Fibroblast of lung (primary cell): ENCODE data around the gene TRAP1. TPM values are rescaled to one million over a fixed set of nuclear protein-coding genes. Genes with fewer than 3 reads are reported as not detected.

ENCODE experiments used
- DNase-seq, 2 donors: peaks; one replicate each; pipeline versions ENCODE4 v3.0.0 to v3.0.0-alpha.2; 2010; ENCODE audit warnings: low read depth in 2 of 2
- H2AFZ ChIP-seq: 2 replicates; pipeline ENCODE4 v1.5.1; 2012; ENCODE audit warnings: low read length, control low read depth, inconsistent platforms
- H3K27ac ChIP-seq: 2 replicates; pipeline ENCODE4 v1.5.1; 2011; ENCODE audit warnings: low read length, control low read depth; ENCODE audit not compliant: insufficient read depth
- H3K27me3 ChIP-seq: 2 replicates; pipeline ENCODE4 v1.5.1; 2011; ENCODE audit warnings: mild to moderate bottlenecking, low read length; ENCODE audit not compliant: control insufficient read depth, insufficient read depth
- H3K36me3 ChIP-seq: 2 replicates; pipeline ENCODE4 v1.5.1; 2011; ENCODE audit warnings: low read length; ENCODE audit not compliant: control insufficient read depth, insufficient read depth
- H3K4me1 ChIP-seq: 2 replicates; pipeline ENCODE4 v1.5.1; 2011; ENCODE audit warnings: low read length; ENCODE audit not compliant: control insufficient read depth, insufficient read depth; ENCODE audit errors: extremely low read depth
- H3K4me2 ChIP-seq: 2 replicates; pipeline ENCODE4 v1.5.1; 2011; ENCODE audit warnings: low read length, control low read depth; ENCODE audit not compliant: insufficient read depth; ENCODE audit errors: extremely low read depth
- H3K4me3 ChIP-seq, 4 experiments: fragments of 200-600 bp in 1 of 4; sonication (generic) in 1 of 4; replicated peaks in 1 of 4; 2 replicates each; pipeline ENCODE4 v1.5.1; 2011 to 2016; ENCODE audit warnings: low read length in 4 of 4, low read depth in 3 of 4, mild to moderate bottlenecking in 3 of 4, control low read depth in 2 of 4, inconsistent platforms in 1 of 4, mixed read lengths in 1 of 4; ENCODE audit not compliant: insufficient read depth in 1 of 4; ENCODE audit errors: control extremely low read depth in 1 of 4
- H3K79me2 ChIP-seq: 2 replicates; pipeline ENCODE4 v1.5.1; 2012; ENCODE audit warnings: mild to moderate bottlenecking, low read length, inconsistent platforms; ENCODE audit not compliant: control insufficient read depth, insufficient read depth
- H3K9ac ChIP-seq: 2 replicates; pipeline ENCODE4 v1.5.1; 2011; ENCODE audit warnings: mild to moderate bottlenecking, low read length, control low read depth; ENCODE audit not compliant: insufficient read depth
- H3K9me3 ChIP-seq: 2 replicates; pipeline ENCODE4 v1.5.1; 2012; ENCODE audit warnings: low read depth, low read length; ENCODE audit not compliant: control insufficient read depth, insufficient read depth
- H4K20me1 ChIP-seq: 2 replicates; pipeline ENCODE4 v1.5.1; 2011; ENCODE audit warnings: low read length; ENCODE audit not compliant: control insufficient read depth, insufficient read depth; ENCODE audit errors: extremely low read depth
- CTCF ChIP-seq, 2 donors: IDR thresholded peaks in 1 of 2; conservative IDR thresholded peaks in 1 of 2; 1 replicate in 1 of 2; 2 replicates in 1 of 2; pipeline ENCODE4 v1.5.1; 2011 to 2012; ENCODE audit warnings: low read length in 2 of 2, control low read depth in 1 of 2, inconsistent platforms in 1 of 2, low read depth in 1 of 2, mild to moderate bottlenecking in 1 of 2
- EZH2 ChIP-seq: IDR thresholded peaks from 2 replicates; pipeline ENCODE4 v1.5.1; 2012; ENCODE audit warnings: low read length, control low read depth, mild to moderate bottlenecking; ENCODE audit errors: missing control alignments
- polyA plus RNA-seq, 2 donors: library from polyadenylated mRNA; depleted of rRNA in 1 of 2; stranded (reverse) in 1 of 2; unstranded in 1 of 2; fragments of >200 nt; gene quantifications; 2 replicates each; pipeline ENCODE4 v1.2.1, GENCODE V29; 2011 to 2012; ENCODE audit warnings: missing spikeins in 1 of 2
- total RNA-seq: library from RNA; depleted of rRNA; stranded (reverse); fragments of >200 nt; gene quantifications from 2 replicates; pipeline ENCODE4 v1.2.1, GENCODE V29; 2014

Gene TRAP1
- total and polyA plus RNA-seq, 2 donors (not counting 1 experiment from before 2014, with no cell fraction given) = 52.1 to 97.8 TPM

- Histone ChIP-seq H3K9me3 (no peaks in the 10 kb centered on the region), H3K4me2 (no peak overlapping the region), H2AFZ (no peak overlapping the region), H3K9ac (no peak overlapping the region), H3K27ac (no peak overlapping the region), H3K4me3 (no peak overlapping the region), H3K36me3 (no peaks in the 10 kb centered on the region), H3K4me1 (no peaks in the 10 kb centered on the region), H3K79me2 (no peaks in the 10 kb centered on the region), H3K27me3 (no peaks in the 10 kb centered on the region), H4K20me1 (no peaks in the 10 kb centered on the region)
- TF ChIP-seq CTCF (conservative IDR thresholded peaks at IDR 0.05 in 1 of 2, IDR thresholded peaks at IDR 0.05 in 1 of 2; ENCODE audit: low read depth in 1 of 2, low read length in 2 of 2) (no peak), EZH2 (no peak)
- DNase-seq = peak in 1 of 2 donors; percentile 19
These were observed 93.7 kb downstream of the TRAP1 start for GRCh38 chr16:3623642-3624041.

GRCh38 chr16:3618769-3619141 lies 98.6 kb downstream of the TRAP1 start:
- Histone ChIP-seq H2AFZ (no peak overlapping the region), H3K36me3 (no peaks in the 10 kb centered on the region), H3K27ac (no peak overlapping the region), H3K4me3 (no peak overlapping the region), H3K9ac (no peak overlapping the region), H4K20me1 (no peaks in the 10 kb centered on the region), H3K4me2 (no peak overlapping the region), H3K4me1 (no peaks in the 10 kb centered on the region), H3K79me2 (peaks cover 15% of the 10 kb centered on the region), H3K9me3 (no peaks in the 10 kb centered on the region), H3K27me3 (no peaks in the 10 kb centered on the region)
- TF ChIP-seq EZH2 (no peak), CTCF (conservative IDR thresholded peaks at IDR 0.05 in 1 of 2, IDR thresholded peaks at IDR 0.05 in 1 of 2; ENCODE audit: low read depth in 1 of 2, low read length in 2 of 2) (no peak)
- DNase-seq = no peak

- H3K4me2 ChIP-seq = peak overlapping the region; percentile 66
- no peaks in the 10 kb centered on the region for H3K4me1 ChIP-seq
- no peak overlapping the region for H2AFZ ChIP-seq
- no peaks in the 10 kb centered on the region for H4K20me1 ChIP-seq
- H3K27ac ChIP-seq = no peak overlapping the region
- no peak for TF ChIP-seq CTCF (conservative IDR thresholded peaks at IDR 0.05 in 1 of 2, IDR thresholded peaks at IDR 0.05 in 1 of 2; ENCODE audit: low read depth in 1 of 2, low read length in 2 of 2)
- no peak for TF ChIP-seq EZH2
- no peaks in the 10 kb centered on the region for H3K36me3 ChIP-seq
- peaks cover 34% of the 10 kb centered on the region for H3K79me2 ChIP-seq
- H3K4me3 ChIP-seq = peak overlapping the region; percentile 26 to 97 (median 82)
- no peak overlapping the region for H3K9ac ChIP-seq
- H3K9me3 ChIP-seq = no peaks in the 10 kb centered on the region
- H3K27me3 ChIP-seq = no peaks in the 10 kb centered on the region
- no peak for DNase-seq
These were observed 104.5 kb downstream of the TRAP1 start for GRCh38 chr16:3612510-3613466.
